ENCODE data around the gene SYT13.
A peak's percentile ranks its signal among the peaks of the same experiment; 100 is the strongest.

Gene SYT13

DNA sequence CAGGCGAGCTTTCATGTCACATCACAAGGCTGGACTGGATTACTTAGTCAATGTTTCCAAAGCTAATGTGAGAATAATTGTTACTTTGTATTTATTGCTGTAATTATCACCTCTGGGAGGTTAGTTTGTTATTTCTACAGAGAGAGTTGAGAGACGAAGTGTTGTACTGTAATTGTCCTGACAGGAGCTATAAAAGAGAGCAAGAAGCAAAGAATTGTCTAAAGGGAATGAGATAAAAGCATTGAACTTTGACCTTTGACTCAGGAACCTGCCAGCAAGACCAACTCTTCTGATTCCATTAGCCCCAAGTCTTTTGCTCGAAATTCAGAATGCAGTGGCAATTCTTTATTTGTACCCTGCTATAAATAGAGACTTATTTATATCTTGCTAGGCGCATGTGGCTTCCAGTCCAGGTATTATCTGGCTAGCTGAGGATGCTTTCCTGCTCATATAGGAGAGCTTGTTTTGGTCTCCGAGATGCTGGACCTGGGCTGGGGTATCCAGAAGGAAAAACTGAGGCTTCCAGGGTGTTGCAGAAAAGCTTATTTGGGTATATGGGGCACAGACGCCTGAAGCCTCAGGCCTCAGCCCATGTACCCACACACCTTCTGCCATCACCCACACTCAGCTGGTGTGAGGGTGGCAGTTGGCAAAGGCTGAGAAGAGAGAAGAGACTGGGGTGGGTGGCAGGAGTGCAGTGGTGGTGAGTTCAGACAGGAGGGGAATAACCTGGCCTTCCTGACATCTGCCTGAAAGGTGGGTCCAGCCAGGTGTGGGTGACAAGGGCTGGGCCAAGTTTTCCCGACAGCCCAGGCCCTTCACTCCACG, 40.7 kb downstream of the SYT13 start:
- DNase-seq, result no peak

DNA sequence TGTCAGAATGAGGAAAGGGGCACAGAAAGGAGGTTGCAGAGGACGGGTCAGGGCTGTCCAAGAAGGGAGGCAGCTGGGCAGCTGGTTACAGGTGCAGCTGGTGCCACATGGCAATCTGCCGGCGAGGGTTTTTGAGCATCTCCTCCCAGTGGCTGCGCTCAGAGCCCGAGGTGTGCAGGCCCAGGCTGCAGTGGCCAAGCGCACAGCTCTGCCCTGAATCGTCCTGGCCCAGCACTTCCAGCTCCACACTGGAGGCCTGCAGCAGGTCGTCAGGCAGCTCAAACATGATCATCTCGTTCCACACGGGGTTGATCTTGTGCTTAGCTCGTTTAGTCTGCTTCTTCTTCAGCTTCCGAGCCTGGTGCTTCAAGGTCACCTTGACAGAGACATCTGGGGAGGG, 42.2 kb downstream of the SYT13 start:
- DNase-seq, result no peak

DNA sequence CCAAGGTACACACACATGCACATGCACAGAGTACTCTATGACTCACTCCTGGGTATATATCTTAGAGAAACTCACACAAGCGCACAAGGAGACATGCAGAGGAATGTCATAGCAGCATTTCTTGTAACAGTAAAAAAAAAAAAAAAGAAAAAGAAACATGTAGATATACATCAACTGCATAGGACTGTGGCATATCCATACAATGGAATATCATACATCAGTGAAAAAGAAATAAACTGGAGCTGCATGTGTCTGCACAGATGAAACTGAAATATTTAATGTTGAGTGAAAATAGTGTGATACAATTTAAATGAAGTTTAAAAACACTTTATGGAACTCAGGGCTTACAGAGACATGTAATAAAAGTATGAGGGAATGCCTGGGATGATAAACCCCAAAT, 46.4 kb downstream of the SYT13 start:
- DNase-seq, result no peak

DNA sequence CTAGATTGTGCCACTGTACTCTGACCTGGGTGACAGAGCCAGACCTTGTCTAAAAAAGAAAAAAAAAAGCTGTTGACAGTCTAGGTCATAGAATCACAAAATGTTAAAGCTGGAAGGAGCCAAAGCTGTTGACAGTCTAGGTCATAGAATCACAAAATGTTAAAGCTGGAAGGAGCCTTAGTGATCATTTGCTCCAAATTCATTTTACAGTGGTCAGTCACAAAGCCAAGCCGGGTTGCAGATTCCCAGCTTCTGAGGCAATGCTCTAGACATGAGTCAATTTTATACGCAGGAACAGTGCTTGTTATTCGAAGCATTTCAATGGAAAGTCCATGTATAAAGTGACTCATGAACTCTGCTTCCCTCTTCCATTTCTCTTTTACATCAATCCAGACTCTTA, 47.4 kb downstream of the SYT13 start:
- DNase-seq, result no peak

DNA sequence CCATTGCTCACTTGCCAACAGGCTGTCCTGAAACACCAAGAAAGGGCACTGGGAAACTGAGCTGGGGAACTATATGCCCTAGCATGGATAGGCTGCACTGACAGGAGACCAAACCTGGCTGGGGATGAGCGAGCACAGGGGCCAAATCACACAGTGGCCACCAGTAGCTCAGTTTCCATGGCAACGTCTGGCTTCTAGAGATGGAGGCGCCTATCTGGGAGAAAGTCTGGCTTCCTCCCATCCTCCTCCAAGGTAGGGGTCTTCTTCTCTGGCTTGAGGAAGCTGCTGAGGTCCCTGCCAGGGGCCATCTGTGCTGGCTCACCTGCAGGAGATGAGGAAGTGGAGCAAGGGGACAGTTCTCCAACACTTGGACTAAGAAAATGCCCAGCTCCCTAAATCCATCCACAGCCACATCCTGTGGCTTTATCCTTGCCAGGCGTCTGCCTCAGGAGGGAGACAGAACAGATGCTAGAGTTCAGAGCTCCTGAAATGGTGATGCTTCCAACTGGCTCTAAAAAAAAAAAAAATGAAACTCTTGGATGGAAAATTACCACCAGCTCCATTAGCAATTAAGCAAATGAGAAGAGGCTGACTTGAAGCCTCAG, 48.3 kb downstream of the SYT13 start:
- no peak for DNase-seq

DNA sequence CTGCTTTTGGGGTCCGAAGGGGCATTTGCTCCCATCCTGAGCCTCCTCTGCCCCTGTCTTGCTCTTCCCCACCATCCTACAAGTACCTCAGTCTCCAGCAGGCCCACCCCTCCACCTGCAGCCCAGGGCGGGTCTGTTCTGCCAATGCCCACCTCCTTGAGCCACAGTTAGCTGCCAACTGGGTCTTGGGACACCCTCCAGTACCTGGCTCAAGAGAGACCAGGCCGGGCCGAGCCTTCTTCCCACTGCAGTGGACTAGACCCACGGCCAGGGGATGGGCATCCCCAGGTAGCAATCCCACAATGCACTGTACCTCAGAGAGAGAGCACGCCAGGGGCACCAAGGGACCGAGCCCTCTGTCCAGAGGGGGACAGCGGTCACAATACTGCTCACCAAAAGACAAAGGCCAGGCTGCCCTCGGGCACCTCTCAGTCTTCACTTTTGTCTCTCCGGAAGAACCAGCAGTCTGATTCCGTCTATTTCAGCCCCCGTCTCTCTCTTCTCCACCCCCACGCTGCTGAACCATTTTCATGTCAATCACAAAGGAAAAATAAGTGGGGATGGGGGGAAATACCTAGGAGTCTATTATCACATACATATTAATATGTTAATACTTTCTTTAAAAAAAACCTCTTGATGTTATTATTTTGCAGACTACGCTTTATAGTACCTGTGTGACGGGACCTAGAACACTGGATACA, 51.7 kb downstream of the SYT13 start:
- no peak for DNase-seq

DNA sequence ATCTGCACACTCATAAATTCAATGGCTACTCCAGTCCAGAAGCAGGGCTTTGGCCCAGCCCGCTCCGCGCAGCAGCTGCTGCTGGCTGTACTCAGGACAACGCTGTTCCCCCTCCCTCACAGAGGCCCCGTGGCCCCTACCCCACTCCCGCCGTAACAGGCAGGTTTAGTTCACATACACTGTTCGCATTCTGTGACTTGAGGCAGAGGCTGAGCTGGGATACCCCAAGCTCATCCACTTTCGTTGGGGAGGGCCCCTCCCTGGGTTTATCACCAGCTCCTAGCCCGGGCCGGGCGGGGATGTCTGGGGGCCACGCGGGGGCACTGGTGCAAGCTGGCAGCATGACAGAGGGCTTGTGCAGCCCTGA, 52.4 kb downstream of the SYT13 start:
- DNase-seq, result no peak

DNA sequence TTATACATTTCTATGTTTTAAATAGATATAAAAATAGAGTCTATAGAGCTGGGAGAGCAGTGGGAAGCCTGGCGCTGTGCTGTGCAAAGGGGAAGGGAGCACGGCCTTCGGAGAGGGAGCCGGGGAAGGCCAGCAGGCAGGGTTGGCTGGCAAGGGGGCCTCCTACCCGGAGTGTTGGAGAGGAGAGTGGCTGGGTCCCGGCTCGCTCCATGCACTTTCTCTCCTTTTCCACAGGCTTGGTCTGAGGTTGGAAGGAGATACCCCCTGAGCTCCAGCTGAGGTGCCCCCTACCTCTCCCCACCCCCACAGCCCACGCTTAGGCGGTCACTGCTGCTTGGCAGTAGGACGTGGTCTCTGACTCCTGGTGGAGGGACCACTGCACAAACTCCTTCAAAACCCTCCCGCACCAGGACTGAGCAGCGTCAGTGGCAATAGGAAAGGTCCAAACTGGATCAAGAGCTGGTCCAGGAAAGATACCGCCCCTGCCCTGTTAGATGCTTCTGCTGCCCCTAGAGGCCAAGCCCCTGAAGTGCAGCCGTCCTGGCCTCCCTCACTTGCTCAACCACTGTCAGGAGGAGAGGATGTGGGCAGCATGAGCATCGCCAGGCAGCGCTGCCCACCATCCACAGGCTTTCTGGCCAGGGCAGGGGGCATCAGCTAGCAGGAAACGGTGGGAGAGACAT, 52.9 kb downstream of the SYT13 start:
- DNase-seq, result peak; percentile 53

DNA sequence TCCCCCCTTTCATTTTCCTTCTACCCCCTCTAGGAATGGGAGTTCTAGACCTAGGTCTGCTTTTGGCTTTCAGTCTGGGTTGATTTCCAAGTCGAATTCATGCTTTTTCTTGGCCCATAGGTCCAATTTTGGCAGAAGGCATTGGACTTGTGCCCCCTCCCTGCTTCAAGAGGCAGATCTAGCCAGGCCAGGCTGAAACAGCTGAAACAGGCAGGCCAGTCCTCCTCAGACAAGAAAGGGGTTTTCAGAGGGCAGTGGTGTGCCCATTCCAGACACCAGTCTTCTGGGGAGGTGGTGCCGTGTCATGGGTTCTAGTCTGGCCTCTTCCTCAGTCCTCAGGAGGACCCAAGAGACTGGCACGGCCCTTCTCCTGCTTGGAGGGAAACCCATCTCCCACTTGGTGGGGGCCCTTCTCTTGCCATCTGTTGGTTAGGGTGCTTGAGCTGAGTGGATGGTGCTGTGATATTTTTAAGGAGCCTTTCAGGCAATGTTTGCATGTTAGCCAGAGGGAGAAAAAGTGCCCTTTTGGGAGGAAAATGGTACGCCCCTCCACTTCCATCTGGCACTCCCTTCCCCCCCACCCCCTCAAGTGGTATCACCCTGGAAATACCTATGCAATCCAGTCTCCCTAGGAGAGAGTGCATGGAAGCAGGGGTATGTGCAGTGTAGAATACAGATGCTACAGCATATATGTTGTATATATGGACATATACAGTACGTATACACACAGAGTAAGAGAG, 53.6 kb downstream of the SYT13 start:
- DNase-seq, result no peak

DNA sequence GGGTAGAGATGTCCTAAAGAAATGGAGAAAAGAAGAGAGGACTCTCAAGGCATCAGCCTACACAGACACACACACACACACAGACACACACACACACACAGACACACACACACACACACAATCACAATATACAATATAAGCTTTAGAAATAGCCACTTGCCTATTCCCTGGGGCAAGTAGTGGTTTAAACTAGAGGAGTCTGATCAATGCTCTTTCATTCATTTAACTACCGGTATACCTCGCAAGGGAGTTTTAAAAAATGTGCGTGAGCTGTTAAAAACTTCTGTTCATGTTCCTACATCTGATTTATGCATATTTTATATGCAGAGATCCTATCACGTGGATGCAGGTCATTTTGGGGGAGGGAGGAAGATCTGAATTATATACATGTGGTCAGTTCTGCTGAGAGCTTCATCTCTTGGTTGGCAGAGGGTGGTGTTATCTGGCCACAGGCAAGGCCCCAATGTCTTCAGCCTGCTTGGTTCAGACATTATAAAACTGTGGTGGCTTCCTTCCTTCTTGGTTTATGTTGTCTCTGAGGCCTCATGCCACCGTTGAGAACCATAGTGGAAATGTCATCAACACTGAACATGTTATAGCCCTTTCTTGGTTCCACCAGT, 56.6 kb downstream of the SYT13 start:
- no peak for DNase-seq

DNA sequence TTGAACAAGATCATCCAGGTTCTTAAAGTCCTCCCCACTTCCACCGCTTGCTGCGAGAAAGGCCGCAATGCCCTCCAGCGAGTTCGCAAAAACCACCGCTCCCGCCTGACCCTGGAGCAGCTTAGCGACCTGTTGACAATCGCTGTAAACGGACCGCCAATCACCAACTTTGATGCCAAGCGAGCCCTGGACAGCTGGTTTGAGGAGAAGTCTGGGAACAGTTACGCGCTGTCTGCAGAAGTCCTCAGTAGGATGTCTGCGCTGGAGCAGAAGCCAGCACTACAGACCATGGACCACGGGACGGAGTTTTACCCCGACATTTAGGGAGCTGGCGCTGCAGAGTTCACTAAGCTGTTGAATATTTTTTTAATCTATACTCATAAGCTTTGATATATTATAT, 58.3 kb downstream of the SYT13 start:
- no peak for DNase-seq

DNA sequence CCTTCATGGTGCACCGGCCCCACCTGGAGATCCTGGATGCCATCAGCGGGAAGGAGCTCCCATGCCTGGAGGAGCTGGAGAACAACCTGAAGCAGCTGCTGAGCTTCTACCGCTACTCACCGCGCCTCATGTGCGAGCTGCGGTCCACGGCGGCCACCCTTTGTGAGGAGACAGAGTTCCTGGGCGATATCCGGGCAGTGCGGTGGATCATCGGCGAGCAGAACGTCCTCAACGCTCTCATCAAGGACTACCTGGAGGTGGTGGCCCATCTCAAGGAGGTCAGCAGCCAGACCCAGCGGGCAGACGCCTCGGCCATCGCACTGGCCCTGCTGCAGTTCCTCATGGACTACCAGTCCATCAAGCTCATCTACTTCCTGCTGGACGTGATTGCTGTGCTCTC, 59.2 kb downstream of the SYT13 start:
- no peak for DNase-seq

DNA sequence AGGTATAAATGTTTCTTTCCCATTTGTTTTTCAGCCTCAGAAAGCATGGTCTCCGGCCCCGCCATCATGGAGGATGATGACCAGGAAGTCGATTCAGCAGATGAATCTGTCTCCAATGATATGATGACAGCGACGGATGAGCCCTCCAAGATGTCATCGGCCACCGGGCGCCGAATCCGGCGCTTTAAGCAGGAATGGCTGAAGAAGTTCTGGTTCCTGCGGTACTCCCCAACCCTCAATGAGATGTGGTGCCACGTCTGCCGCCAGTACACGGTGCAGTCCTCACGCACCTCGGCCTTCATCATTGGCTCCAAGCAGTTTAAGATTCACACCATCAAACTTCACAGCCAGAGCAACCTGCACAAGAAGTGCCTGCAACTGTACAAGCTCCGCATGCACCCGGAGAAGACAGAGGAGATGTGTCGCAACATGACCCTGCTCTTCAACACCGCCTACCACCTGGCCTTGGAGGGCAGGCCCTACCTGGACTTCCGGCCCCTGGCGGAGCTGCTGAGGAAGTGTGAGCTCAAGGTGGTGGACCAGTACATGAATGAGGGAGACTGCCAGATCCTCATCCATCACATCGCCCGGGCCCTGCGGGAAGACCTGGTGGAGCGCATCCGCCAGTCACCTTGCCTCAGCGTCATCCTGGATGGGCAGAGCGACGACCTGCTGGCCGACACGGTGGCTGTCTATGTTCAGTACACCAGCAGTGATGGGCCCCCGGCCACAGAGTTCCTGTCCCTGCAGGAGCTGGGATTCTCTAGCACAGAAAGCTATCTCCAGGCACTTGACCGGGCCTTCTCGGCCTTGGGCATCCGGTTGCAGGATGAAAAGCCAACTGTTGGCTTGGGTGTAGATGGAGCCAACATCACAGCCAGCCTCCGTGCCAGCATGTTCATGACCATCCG, 59.9 kb downstream of the SYT13 start:
- DNase-seq, result no peak

DNA sequence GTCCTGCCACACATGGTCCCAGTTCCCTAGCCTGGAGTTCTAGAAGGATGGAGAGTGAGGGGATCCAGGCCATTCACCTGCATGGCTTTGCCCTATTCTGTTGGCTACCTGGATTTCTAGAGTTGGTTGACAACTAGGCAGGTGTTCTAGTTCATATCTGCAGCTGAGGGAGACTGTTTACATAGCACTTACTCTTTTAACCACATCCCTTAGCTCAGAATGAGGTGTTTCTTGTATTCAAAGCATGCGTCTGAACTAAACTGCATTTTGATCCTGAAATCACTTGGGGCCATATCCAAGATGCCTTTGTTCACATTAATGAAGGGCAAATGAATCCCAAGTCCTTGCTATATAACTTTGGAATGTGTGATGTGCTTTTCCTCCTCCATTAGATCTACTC, 60.9 kb downstream of the SYT13 start:
- DNase-seq, result no peak

DNA sequence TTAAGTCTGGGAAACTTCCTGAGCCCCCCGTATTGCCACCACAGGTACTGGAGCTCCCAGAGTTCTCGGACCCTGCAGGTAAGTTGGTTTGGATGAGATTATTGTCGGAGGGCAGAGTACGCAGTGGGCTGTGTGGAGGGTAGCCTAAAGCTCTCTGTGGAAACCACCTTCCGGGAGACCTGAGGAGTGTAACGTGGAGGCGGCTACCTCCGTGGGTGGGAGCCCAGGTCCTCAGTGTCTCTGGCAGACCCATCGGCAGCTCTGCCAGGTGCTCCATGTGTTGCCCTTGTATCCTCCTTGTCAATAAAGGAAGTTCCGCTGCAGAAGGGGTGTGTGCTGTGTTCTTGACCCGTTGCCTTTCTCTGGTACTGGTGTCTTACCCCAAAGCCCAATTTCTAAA, 61.4 kb downstream of the SYT13 start:
- no peak for DNase-seq

DNA sequence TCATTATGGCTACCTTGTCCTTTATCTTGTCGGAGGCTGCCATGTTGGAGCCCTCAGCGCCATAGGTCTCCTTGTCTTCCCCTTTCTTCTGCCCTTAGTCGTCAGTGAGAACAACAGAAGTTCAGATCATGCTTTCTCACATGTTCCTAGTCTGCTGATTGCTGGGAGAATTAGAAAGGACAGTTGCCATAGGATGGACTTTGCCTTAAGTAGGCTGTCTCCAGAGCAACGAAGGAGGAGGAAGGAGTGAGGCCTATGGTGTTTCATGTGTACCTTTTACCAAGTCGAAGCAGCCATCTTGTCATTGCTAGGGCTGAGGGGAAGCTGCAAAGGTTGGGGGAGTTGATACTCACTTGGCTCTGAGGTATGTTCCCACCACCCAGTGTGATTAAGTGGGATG, 62.6 kb downstream of the SYT13 start:
- DNase-seq, result no peak

DNA sequence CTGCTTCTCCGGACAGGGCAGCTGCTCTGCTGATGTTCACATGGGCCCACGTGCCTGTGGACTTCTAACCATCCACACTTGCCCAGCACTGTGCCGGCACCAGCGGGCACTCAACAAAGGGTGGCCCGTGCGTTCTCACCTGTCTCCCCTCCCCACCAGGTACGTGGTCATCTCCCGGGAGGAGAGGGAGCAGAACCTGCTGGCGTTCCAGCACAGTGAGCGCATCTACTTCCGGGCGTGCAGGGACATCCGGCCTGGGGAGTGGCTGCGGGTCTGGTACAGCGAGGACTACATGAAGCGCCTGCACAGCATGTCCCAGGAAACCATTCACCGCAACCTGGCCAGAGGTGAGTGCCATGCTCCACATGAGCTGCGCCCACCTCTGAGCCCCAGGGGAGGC, 66.7 kb downstream of the SYT13 start:
- no peak for DNase-seq

DNA sequence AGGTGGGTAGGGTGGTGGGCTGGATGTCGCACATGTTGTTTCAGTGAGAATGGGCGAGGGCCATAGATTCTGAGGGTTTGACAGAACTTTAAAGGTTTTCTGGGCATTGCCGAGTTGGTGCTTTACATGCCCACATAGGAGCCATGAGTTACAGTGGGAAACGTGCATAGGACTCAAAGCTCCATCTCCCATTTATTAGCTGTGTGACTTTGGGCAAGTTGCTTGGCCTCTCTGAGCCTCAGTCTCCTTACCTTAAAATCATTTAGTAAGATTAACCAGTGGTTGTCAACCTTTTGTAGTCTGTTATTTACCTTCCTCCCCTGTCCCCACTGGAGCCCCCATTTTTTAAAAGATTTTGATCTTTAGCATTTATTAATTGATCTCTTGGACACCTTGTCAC, 67.4 kb downstream of the SYT13 start:
- no peak for DNase-seq

DNA sequence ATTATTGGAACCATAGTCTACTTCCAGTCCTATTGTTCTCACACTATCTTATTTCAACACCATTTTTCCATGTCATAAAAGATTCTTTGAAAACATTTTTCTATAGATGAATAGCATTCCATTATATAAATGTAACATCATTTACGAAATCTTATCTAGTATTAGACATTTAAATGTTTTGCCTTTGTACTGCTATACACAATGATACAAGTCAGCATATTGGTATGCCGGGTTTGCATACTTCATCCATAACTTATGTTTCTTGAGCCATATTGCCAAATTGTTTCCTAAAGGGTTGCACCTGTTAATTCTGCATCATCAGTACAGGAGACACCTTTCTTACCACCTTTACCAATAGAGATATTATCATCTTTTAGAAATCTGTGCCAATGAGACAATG, 68.2 kb downstream of the SYT13 start:
- DNase-seq, result no peak

DNA sequence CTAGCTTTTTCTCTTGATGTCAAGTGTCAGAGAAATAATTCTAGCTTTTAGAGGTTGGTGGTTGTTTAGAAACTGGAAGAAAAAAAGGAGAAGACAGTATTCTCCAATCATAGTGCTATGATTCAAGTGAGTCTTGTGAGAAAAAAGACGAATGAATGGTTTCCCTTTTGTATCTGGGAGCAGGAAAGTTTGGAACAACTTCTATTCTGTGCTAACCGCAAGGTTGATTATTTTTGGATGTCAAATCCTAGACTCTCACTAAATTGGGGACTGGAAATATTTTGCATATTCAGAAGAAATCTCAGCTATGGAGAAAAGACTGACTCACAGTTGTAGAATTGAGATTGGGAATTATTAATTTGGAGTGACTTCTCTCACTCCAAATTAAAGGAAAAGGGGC, 69.2 kb downstream of the SYT13 start:
- DNase-seq, result no peak

DNA sequence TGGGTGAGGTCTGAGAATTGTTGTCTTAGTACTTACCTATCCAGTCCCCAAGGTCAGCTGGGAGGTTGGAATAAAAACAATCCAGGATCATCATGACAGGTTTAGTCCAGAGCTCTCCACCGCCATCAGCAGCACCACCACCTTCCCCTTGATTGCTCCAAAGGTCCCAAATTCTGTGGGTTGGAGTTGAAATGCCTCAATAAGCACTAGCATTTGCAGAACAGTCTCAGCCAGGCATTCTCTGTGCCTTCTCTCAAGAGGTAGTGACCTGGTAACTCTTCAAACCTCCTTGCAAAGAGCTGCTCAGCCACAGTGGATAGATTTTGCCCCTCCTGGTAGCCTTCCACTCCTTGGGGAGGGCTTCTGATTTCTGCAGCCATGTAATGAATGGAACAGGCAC, 70.1 kb downstream of the SYT13 start:
- no peak for DNase-seq
